Measurements from ENCODE around the gene LMF1. TPM values are rescaled to one million over a fixed set of nuclear protein-coding genes. Genes with fewer than 3 reads are reported as not detected.

The LMF1 gene
- total RNA-seq, 3 donors from 2014 or later (not counting 1 experiment from before 2014, with no cell fraction given), result 28.2 to 42.2 (median 41.2) TPM

- ATAC-seq (no peak), DNase-seq (no peak)
- H3K9me3 Mint-ChIP-seq, result no peaks in the 10 kb centered on the region
- H3K4me3 ChIP-seq (ENCODE audit: low read length), result no peak overlapping the region
- no peak for TF ChIP-seq CTCF (IDR thresholded peaks at IDR 0.05)
- H3K27me3 Mint-ChIP-seq (ENCODE audit: low read depth in 2 of 2), result no peaks in the 10 kb centered on the region
- no peaks in the 10 kb centered on the region for H3K4me1 ChIP-seq (ENCODE audit: control insufficient read depth, insufficient read depth, low read length)
- intact Hi-C loops (cut with micrococcal nuclease), result no loop called here
- H3K27ac ChIP-seq (ENCODE audit: low read length), result no peak overlapping the region
- no peaks in the 10 kb centered on the region for H3K4me1 Mint-ChIP-seq
- no peaks in the 10 kb centered on the region for H3K27me3 ChIP-seq (ENCODE audit: control insufficient read depth, insufficient read depth, low read length)
- WGBS (ENCODE audit: insufficient coverage), result 96% methylated on average over 26 of the region's 26 CpGs
- no peak overlapping the region for H3K4me3 Mint-ChIP-seq
- H3K36me3 Mint-ChIP-seq, result no peaks in the 10 kb centered on the region
- no peaks in the 10 kb centered on the region for H3K36me3 ChIP-seq (ENCODE audit: control insufficient read depth, insufficient read depth, low read length)
- H3K27ac Mint-ChIP-seq, result no peak overlapping the region
- H3K9me3 ChIP-seq (ENCODE audit: control insufficient read depth, insufficient read depth, low read length), result no peaks in the 10 kb centered on the region
Observed at GRCh38 chr16:913817-914439, 56.9 kb downstream of the LMF1 start.

- Histone ChIP-seq H3K4me3 (ENCODE audit: low read length) (no peak overlapping the region), H3K4me1 (ENCODE audit: control insufficient read depth, insufficient read depth, low read length) (no peaks in the 10 kb centered on the region), H3K36me3 (ENCODE audit: control insufficient read depth, insufficient read depth, low read length) (peaks cover 2% of the 10 kb centered on the region), H3K27me3 (ENCODE audit: control insufficient read depth, insufficient read depth, low read length) (no peaks in the 10 kb centered on the region), H3K27ac (ENCODE audit: low read length) (no peak overlapping the region), H3K9me3 (ENCODE audit: control insufficient read depth, insufficient read depth, low read length) (no peaks in the 10 kb centered on the region)
- no peak overlapping the region for H3K4me3 Mint-ChIP-seq
- intact Hi-C loops (cut with micrococcal nuclease), result no loop called here
- DNase-seq (no peak), ATAC-seq (peak in 1 of 3 donors; percentile 22)
- no peaks in the 10 kb centered on the region for H3K9me3 Mint-ChIP-seq
- no peaks in the 10 kb centered on the region for H3K4me1 Mint-ChIP-seq
- no peaks in the 10 kb centered on the region for H3K27me3 Mint-ChIP-seq (ENCODE audit: low read depth in 2 of 2)
- no peak for TF ChIP-seq CTCF (IDR thresholded peaks at IDR 0.05)
- 94% methylated on average over 56 of the region's 56 CpGs for WGBS (ENCODE audit: insufficient coverage)
- H3K36me3 Mint-ChIP-seq, result no peaks in the 10 kb centered on the region
- no peak overlapping the region for H3K27ac Mint-ChIP-seq
Observed at GRCh38 chr16:912684-913613, 57.8 kb downstream of the LMF1 start.

GRCh38 chr16:912322-912683 lies 58.5 kb downstream of the LMF1 start:
- no peaks in the 10 kb centered on the region for H3K27me3 ChIP-seq (ENCODE audit: control insufficient read depth, insufficient read depth, low read length)
- WGBS (ENCODE audit: insufficient coverage), result 96% methylated on average over 19 of the region's 19 CpGs
- peaks cover 2% of the 10 kb centered on the region for H3K36me3 ChIP-seq (ENCODE audit: control insufficient read depth, insufficient read depth, low read length)
- no peaks in the 10 kb centered on the region for H3K4me1 ChIP-seq (ENCODE audit: control insufficient read depth, insufficient read depth, low read length)
- Mint-ChIP-seq H3K27me3 (ENCODE audit: low read depth in 2 of 2) (no peaks in the 10 kb centered on the region), H3K4me3 (no peak overlapping the region), H3K9me3 (no peaks in the 10 kb centered on the region), H3K27ac (no peak overlapping the region), H3K36me3 (no peaks in the 10 kb centered on the region), H3K4me1 (no peaks in the 10 kb centered on the region)
- intact Hi-C loops (cut with micrococcal nuclease), result no loop called here
- H3K27ac ChIP-seq (ENCODE audit: low read length), result no peak overlapping the region
- no peak for TF ChIP-seq CTCF (IDR thresholded peaks at IDR 0.05)
- H3K4me3 ChIP-seq (ENCODE audit: low read length), result no peak overlapping the region
- no peaks in the 10 kb centered on the region for H3K9me3 ChIP-seq (ENCODE audit: control insufficient read depth, insufficient read depth, low read length)
- DNase-seq (no peak), ATAC-seq (no peak)

Measured in natural killer cell (primary cell).